ENCODE data around the gene RCC2. TPM values are rescaled to one million over a fixed set of nuclear protein-coding genes. Genes with fewer than 3 reads are reported as not detected.

Gene RCC2
- total and polyA plus RNA-seq, 8 donors: 15.8 to 73.6 (median 26.0) TPM

- 38 to 51% (median 45%) methylated on average over 10 of the region's 10 CpGs for WGBS, 5 donors
- Histone ChIP-seq H3K27ac (no peak overlapping the region), H3K4me1 (peaks cover 9 to 32% (median 26%) of the 10 kb centered on the region in 4 donors), H3K27me3 (no peaks in the 10 kb centered on the region), H3K36me3 (no peaks in the 10 kb centered on the region), H3K4me3 (no peak overlapping the region), H3K9me3 (no peaks in the 10 kb centered on the region)
- intact Hi-C loops (cut with DNase I; ENCODE audit: low total_unique reads): no loop called here
- DNase-seq: peak in 1 of 2 donors; percentile 56
- no peak for TF ChIP-seq POLR2AphosphoS5 (IDR thresholded peaks at IDR 0.05)
- TF ChIP-seq POLR2A (IDR thresholded peaks at IDR 0.05): no peak
- TF ChIP-seq CTCF (IDR thresholded peaks at IDR 0.05): no peak
- no peak for TF ChIP-seq EP300 (IDR thresholded peaks at IDR 0.05)
Observed at GRCh38 chr1:17441265-17441992, 2.0 kb upstream of the RCC2 start.

GRCh38 chr1:17440827-17441168 is 1.3 kb upstream of the RCC2 start:
- Histone ChIP-seq H3K4me1 (peaks cover 12 to 38% (median 30%) of the 10 kb centered on the region in 4 donors), H3K9me3 (no peaks in the 10 kb centered on the region), H3K36me3 (no peaks in the 10 kb centered on the region), H3K27ac (no peak overlapping the region), H3K27me3 (no peaks in the 10 kb centered on the region), H3K4me3 (no peak overlapping the region)
- no peak for TF ChIP-seq CTCF (IDR thresholded peaks at IDR 0.05)
- TF ChIP-seq POLR2AphosphoS5 (IDR thresholded peaks at IDR 0.05): no peak
- TF ChIP-seq EP300 (IDR thresholded peaks at IDR 0.05): no peak
- no peak for TF ChIP-seq POLR2A (IDR thresholded peaks at IDR 0.05)
- WGBS, 5 donors: 75 to 89% (median 85%) methylated on average over 6 of the region's 6 CpGs
- intact Hi-C loops (cut with DNase I; ENCODE audit: low total_unique reads): no loop called here
- no peak for DNase-seq

- intact Hi-C loops (cut with DNase I; ENCODE audit: low total_unique reads): no loop called here
- H3K27me3 ChIP-seq: no peaks in the 10 kb centered on the region
- peak overlapping the region; percentile 74 to 86 (median 80) for H3K4me3 ChIP-seq
- H3K27ac ChIP-seq: peak overlapping the region; percentile 66 to 98 (median 68)
- no peak for DNase-seq
- H3K4me1 ChIP-seq: peaks cover 12 to 42% (median 33%) of the 10 kb centered on the region in 4 donors
- TF ChIP-seq EP300 (IDR thresholded peaks at IDR 0.05) (no peak), CTCF (IDR thresholded peaks at IDR 0.05) (no peak), POLR2A (IDR thresholded peaks at IDR 0.05) (no peak), POLR2AphosphoS5 (IDR thresholded peaks at IDR 0.05) (no peak)
- 58 to 68% (median 62%) methylated on average over 18 of the region's 18 CpGs for WGBS, 5 donors
- H3K36me3 ChIP-seq: peaks cover 0 to 5% (median 1%) of the 10 kb centered on the region in 4 donors
- H3K9me3 ChIP-seq: no peaks in the 10 kb centered on the region
Observed at GRCh38 chr1:17440074-17440826, 773 bp upstream of the RCC2 start.

GRCh38 chr1:17438318-17439249 is 893 bp downstream of the RCC2 start:
- 0 to 2% (median 0%) methylated on average over 26 to 78 of the region's 78 CpGs for WGBS, 5 donors

More at GRCh38 chr1:17438318-17439249, 893 bp downstream of the RCC2 start:
- peak overlapping the region; percentile 74 to 86 (median 80) for H3K4me3 ChIP-seq
- peaks cover 0 to 21% (median 13%) of the 10 kb centered on the region in 4 donors for H3K36me3 ChIP-seq
- no peaks in the 10 kb centered on the region for H3K9me3 ChIP-seq
- peaks cover 12 to 56% (median 37%) of the 10 kb centered on the region in 4 donors for H3K4me1 ChIP-seq
- intact Hi-C loops (cut with DNase I; ENCODE audit: low total_unique reads): no loop called here
- H3K27ac ChIP-seq: peak overlapping the region; percentile 83 to 98 (median 90)
- DNase-seq: peak; percentile 69 to 86
- no peaks in the 10 kb centered on the region for H3K27me3 ChIP-seq
- TF ChIP-seq POLR2AphosphoS5 (IDR thresholded peaks at IDR 0.05) (peak in 1 of 3 donors; percentile 37), CTCF (IDR thresholded peaks at IDR 0.05) (no peak), EP300 (IDR thresholded peaks at IDR 0.05) (no peak)
